GM12878 (cell line): Measurements from ENCODE around the gene PITPNB. TPM values are rescaled to one million over a fixed set of nuclear protein-coding genes. Genes with fewer than 3 reads are reported as not detected.

Experiments used
- ATAC-seq: fragments of 200-7000 bp; cut with Tn5 transposase; 3 replicates; pipeline ENCODE4 v1.9.1; 2020; ENCODE audit warnings: mild to moderate bottlenecking, moderate library complexity
- BruUV-seq: library from RNA; stranded (reverse); fragments of 400-500 nt; replicated peaks from 2 replicates; lab custom pipeline; 2021; lab: Mats Ljungman, UMichigan
- CTCF ChIA-PET: fragments of 300-600 bp; sonication (Branson Sonifier 250); formaldehyde crosslinking; extraction: SDS; loops from one replicate; lab custom pipeline; 2021; ENCODE audit warnings: inconsistent platforms; lab: Yijun Ruan, JAX
- POLR2A ChIA-PET: fragments of 350-600 bp; formaldehyde crosslinking; extraction: SDS; loops from one replicate; lab custom pipeline; 2021; ENCODE audit warnings: inconsistent platforms; lab: Charles Lee
- RAD21 ChIA-PET: fragments of 300-600 bp; sonication (Branson Sonifier 250); formaldehyde crosslinking; loops from one replicate; lab custom pipeline; 2023; ENCODE audit warnings: antibody characterized with exemption; ENCODE audit not compliant: unreplicated experiment; lab: Charles Lee
- SMC1A ChIA-PET: fragments of 300-600 bp; sonication (Branson Sonifier 250); formaldehyde crosslinking; loops from one replicate; lab custom pipeline; 2023; ENCODE audit not compliant: unreplicated experiment, uncharacterized antibody; lab: Charles Lee
- DNase-seq: peaks from one replicate; pipeline ENCODE4 v3.0.0-alpha.2; 2011; ENCODE audit warnings: low read depth, low spot score
- FAIRE-seq: peaks from 3 replicates; lab custom pipeline; 2011; peaks lifted over from hg19 to GRCh38; lab: Jason Lieb, UNC
- H2AFZ ChIP-seq: 2 replicates; pipeline ENCODE4 v1.6.0; 2011; ENCODE audit warnings: low read depth, low read length, control low read depth; ENCODE audit not compliant: control insufficient read depth
- H3K27ac ChIP-seq: 2 replicates; pipeline ENCODE4 v1.5.1; 2011; ENCODE audit warnings: control low read depth; ENCODE audit not compliant: control insufficient read depth, insufficient read depth
- H3K27me3 ChIP-seq, 2 experiments: replicated peaks in 1 of 2; 2 replicates each; pipeline versions ENCODE4 v1.6.0 to v1.6.1; 2011; ENCODE audit warnings: low read length in 1 of 2; ENCODE audit not compliant: control insufficient read depth in 2 of 2, insufficient read depth in 2 of 2
- H3K36me3 ChIP-seq, 2 experiments: 2 replicates each; pipeline ENCODE4 v1.5.1; 2011; ENCODE audit warnings: low read length in 1 of 2; ENCODE audit not compliant: control insufficient read depth in 2 of 2, insufficient read depth in 2 of 2
- H3K4me1 ChIP-seq: 2 replicates; pipeline ENCODE4 v1.6.1; 2011; ENCODE audit warnings: mild to moderate bottlenecking, low read length, moderate library complexity, mixed read lengths; ENCODE audit not compliant: control insufficient read depth, insufficient read depth
- H3K4me2 ChIP-seq: 2 replicates; pipeline ENCODE4 v1.6.0; 2011; ENCODE audit warnings: control low read depth; ENCODE audit not compliant: control insufficient read depth, insufficient read depth
- H3K4me3 ChIP-seq: fragments of 200-600 bp; sonication (generic); 2 replicates; pipeline ENCODE4 v1.5.1; 2016
- H3K79me2 ChIP-seq: 2 replicates; pipeline ENCODE4 v1.6.0; 2011; ENCODE audit warnings: low read length; ENCODE audit not compliant: control insufficient read depth, insufficient read depth
- H3K9ac ChIP-seq: 2 replicates; pipeline ENCODE4 v1.8.0; 2011; ENCODE audit warnings: low read length, control low read depth, mixed read lengths; ENCODE audit not compliant: control insufficient read depth, insufficient read depth
- H3K9me3 ChIP-seq: replicated peaks from 3 replicates; pipeline ENCODE4 v1.5.1; 2011; ENCODE audit warnings: mild to moderate bottlenecking, low read length; ENCODE audit not compliant: control insufficient read depth, insufficient read depth
- H4K20me1 ChIP-seq: 2 replicates; pipeline ENCODE4 v1.6.0; 2011; ENCODE audit not compliant: control insufficient read depth, insufficient read depth
- CBX5 ChIP-seq: sonication (generic); IDR thresholded peaks from 2 replicates; pipeline ENCODE4 v1.6.1; 2016; ENCODE audit warnings: low read depth, moderate library complexity, mild to moderate bottlenecking, inconsistent platforms
- CTCF ChIP-seq, 3 experiments: IDR thresholded peaks in 2 of 3; conservative IDR thresholded peaks in 1 of 3; 2 replicates each; pipeline ENCODE4 v1.5.1; 2011; ENCODE audit warnings: low read depth in 3 of 3, low read length in 3 of 3, mild to moderate bottlenecking in 3 of 3, control low read depth in 2 of 3, moderate library complexity in 2 of 3, inconsistent platforms in 1 of 3, mixed read lengths in 1 of 3; ENCODE audit not compliant: control insufficient read depth in 2 of 3, insufficient read depth in 1 of 3; ENCODE audit errors: extremely low read depth in 1 of 3
- EZH2 ChIP-seq: IDR thresholded peaks from 2 replicates; pipeline ENCODE4 v1.6.1; 2012; ENCODE audit warnings: low read depth, mild to moderate bottlenecking, control low read depth, inconsistent platforms, low read length, borderline replicate concordance; ENCODE audit not compliant: control insufficient read depth
- FOS ChIP-seq: IDR thresholded peaks from 3 replicates; pipeline ENCODE4 v1.6.1; 2011; ENCODE audit warnings: borderline replicate concordance; ENCODE audit not compliant: insufficient read length; ENCODE audit errors: extremely low read depth
- IRF3 ChIP-seq: fragments of 450-650 bp; IDR thresholded peaks from 2 replicates; pipeline ENCODE4 v1.6.1; 2014; ENCODE audit warnings: mild to moderate bottlenecking
- NRF1 ChIP-seq: conservative IDR thresholded peaks from 2 replicates; pipeline ENCODE4 v1.6.1; 2011; ENCODE audit warnings: mild to moderate bottlenecking, low read depth, low read length, improper control_type of control experiment
- POLR2AphosphoS2 ChIP-seq: IDR thresholded peaks from 2 replicates; pipeline ENCODE4 v1.6.1; 2011; ENCODE audit warnings: low read depth, mild to moderate bottlenecking, low read length, improper control_type of control experiment, moderate library complexity
- RELA ChIP-seq: fragments of 450-650 bp; IDR thresholded peaks from 2 replicates; pipeline ENCODE4 v1.8.0; 2014; ENCODE audit warnings: borderline replicate concordance; ENCODE audit not compliant: partially characterized antibody
- USF2 ChIP-seq: IDR thresholded peaks from 2 replicates; pipeline ENCODE4 v1.6.1; 2011; ENCODE audit warnings: low read depth, low read length, improper control_type of control experiment, borderline replicate concordance
- WGBS: methylation state at CpG from one replicate; pipeline ENCODE4 v1.1.6; 2016; ENCODE audit warnings: low lambda C conversion rate; ENCODE audit not compliant: insufficient replicate concordance, insufficient coverage; ENCODE audit errors: missing lambda C conversion rate; 5-methylcytosine and 5-hydroxymethylcytosine counted together
- in situ Hi-C: fragments of 300-500 bp; cut with MboI; formaldehyde crosslinking; loops from 9 replicates; pipeline ENCODE4 v1.14.3; 2018; ENCODE audit warnings: mixed read lengths
- intact Hi-C: fragments of 100-400 bp; cut with micrococcal nuclease; formaldehyde crosslinking; loops from one replicate; pipeline ENCODE4 v1.14.2; 2022; ENCODE audit not compliant: unreplicated experiment
- polyA plus RNA-seq, 11 experiments: library from polyadenylated mRNA; depleted of rRNA in 4 of 11; unstranded in 6 of 11; stranded (reverse) in 5 of 11; fragments of >200 nt; fragmentation: Nextera tagmentation in 4 of 11; fragmentation: Illumina TruSeq in 1 of 11; extraction: Ambion mirVana in 4 of 11; extraction: Trizol in 1 of 11; gene quantifications; 1 replicate in 1 of 11; 2 replicates in 10 of 11; pipeline versions ENCODE4 v1.2.1 to v1.2.3, GENCODE V29; 2011 to 2016; ENCODE audit warnings: inconsistent platforms in 2 of 11, missing spikeins in 2 of 11, low read depth in 1 of 11
- total RNA-seq, 4 experiments: library from RNA; depleted of rRNA in 3 of 4; stranded (reverse); fragments of >200 nt in 3 of 4; fragmentation: Illumina TruSeq in 1 of 4; extraction: Trizol in 1 of 4; gene quantifications; 2 replicates each; pipeline versions ENCODE4 v1.2.1 to v1.2.3, GENCODE V29; 2013 to 2021
- TF ChIP-seq, protein P1 (sequence below): fragments of 450-650 bp; formaldehyde crosslinking; IDR thresholded peaks from 2 replicates; pipeline ENCODE4 v1.5.0; 2022; ENCODE audit warnings: mild to moderate bottlenecking, missing genetic modification characterization

Gene PITPNB
- total and polyA plus RNA-seq, 10 of the 15 experiments (the other 5 are each of a cell fraction or from before 2014, with no cell fraction given), result 19.7 to 116 (median 64.9) TPM

GRCh38 chr22:27927608-27928007, 8.6 kb upstream of the PITPNB start:
- Histone ChIP-seq H3K27me3 (no peaks in the 10 kb centered on the region), H2AFZ (no peak overlapping the region), H3K9me3 (no peaks in the 10 kb centered on the region), H3K4me2 (no peak overlapping the region), H4K20me1 (no peaks in the 10 kb centered on the region), H3K4me3 (no peak overlapping the region), H3K4me1 (no peaks in the 10 kb centered on the region), H3K27ac (no peak overlapping the region), H3K9ac (no peak overlapping the region), H3K79me2 (no peaks in the 10 kb centered on the region), H3K36me3 (no peaks in the 10 kb centered on the region)
- RAD21 ChIA-PET, result no interaction called here
- FAIRE-seq (no peak), DNase-seq (no peak), ATAC-seq (no peak)
- 100% methylated on average over 1 of the region's 1 CpG for WGBS
- CTCF ChIA-PET, result interaction anchor here (0.8 kb wide), 1 partner anchor 30 kb away, joined by 3 read pairs; no protein-coding TSS in a partner anchor
- POLR2A ChIA-PET, result interaction anchor here (1.1 kb wide), 1 partner anchor 11 kb away, joined by 3 read pairs; no protein-coding TSS in a partner anchor
- TF ChIP-seq POLR2AphosphoS2 (no peak), FOS (no peak), RELA (no peak), CBX5 (no peak), EZH2 (no peak), CTCF (IDR thresholded peaks at IDR 0.05 in 2 of 3, conservative IDR thresholded peaks at IDR 0.05 in 1 of 3; ENCODE audit: control insufficient read depth in 2 of 3, extremely low read depth in 1 of 3, insufficient read depth in 1 of 3, low read depth in 3 of 3, low read length in 3 of 3) (no peak), IRF3 (no peak), USF2 (no peak), NRF1 (no peak)
- TF ChIP-seq, protein P1, sequence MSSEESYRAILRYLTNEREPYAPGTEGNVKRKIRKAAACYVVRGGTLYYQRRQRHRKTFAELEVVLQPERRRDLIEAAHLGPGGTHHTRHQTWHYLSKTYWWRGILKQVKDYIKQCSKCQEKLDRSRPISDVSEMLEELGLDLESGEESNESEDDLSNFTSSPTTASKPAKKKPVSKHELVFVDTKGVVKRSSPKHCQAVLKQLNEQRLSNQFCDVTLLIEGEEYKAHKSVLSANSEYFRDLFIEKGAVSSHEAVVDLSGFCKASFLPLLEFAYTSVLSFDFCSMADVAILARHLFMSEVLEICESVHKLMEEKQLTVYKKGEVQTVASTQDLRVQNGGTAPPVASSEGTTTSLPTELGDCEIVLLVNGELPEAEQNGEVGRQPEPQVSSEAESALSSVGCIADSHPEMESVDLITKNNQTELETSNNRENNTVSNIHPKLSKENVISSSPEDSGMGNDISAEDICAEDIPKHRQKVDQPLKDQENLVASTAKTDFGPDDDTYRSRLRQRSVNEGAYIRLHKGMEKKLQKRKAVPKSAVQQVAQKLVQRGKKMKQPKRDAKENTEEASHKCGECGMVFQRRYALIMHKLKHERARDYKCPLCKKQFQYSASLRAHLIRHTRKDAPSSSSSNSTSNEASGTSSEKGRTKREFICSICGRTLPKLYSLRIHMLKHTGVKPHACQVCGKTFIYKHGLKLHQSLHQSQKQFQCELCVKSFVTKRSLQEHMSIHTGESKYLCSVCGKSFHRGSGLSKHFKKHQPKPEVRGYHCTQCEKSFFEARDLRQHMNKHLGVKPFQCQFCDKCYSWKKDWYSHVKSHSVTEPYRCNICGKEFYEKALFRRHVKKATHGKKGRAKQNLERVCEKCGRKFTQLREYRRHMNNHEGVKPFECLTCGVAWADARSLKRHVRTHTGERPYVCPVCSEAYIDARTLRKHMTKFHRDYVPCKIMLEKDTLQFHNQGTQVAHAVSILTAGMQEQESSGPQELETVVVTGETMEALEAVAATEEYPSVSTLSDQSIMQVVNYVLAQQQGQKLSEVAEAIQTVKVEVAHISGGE (CRISPR knock-in tag), result no peak
- in situ Hi-C loops, result no loop called here
- SMC1A ChIA-PET, result interaction anchor here (0.7 to 0.9 kb wide), 2 partner anchors 41 to 45 kb away, joined by 4 read pairs; no protein-coding TSS in a partner anchor
- intact Hi-C loops, result no loop called here
- BruUV-seq, result no TSS peak
